ENCODE results near the gene DEFB129.
A peak's percentile ranks its signal among the peaks of the same experiment; 100 is the strongest.

- TF ChIP-seq POLR2A (IDR thresholded peaks at IDR 0.05; ENCODE audit: extremely low read depth, insufficient read length): no peak
- TF ChIP-seq, protein P1, sequence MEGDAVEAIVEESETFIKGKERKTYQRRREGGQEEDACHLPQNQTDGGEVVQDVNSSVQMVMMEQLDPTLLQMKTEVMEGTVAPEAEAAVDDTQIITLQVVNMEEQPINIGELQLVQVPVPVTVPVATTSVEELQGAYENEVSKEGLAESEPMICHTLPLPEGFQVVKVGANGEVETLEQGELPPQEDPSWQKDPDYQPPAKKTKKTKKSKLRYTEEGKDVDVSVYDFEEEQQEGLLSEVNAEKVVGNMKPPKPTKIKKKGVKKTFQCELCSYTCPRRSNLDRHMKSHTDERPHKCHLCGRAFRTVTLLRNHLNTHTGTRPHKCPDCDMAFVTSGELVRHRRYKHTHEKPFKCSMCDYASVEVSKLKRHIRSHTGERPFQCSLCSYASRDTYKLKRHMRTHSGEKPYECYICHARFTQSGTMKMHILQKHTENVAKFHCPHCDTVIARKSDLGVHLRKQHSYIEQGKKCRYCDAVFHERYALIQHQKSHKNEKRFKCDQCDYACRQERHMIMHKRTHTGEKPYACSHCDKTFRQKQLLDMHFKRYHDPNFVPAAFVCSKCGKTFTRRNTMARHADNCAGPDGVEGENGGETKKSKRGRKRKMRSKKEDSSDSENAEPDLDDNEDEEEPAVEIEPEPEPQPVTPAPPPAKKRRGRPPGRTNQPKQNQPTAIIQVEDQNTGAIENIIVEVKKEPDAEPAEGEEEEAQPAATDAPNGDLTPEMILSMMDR (IDR thresholded peaks at IDR 0.05; ENCODE audit: low read depth, low read length): peak; percentile 36
- no peak for TF ChIP-seq MAX (IDR thresholded peaks at IDR 0.05; ENCODE audit: low read depth, low read length)
Measured at GRCh38 chr20:219290-220115, 7.6 kb upstream of the DEFB129 start.
